Measurements from ENCODE around the gene HDAC4. TPM values are rescaled to one million over a fixed set of nuclear protein-coding genes. Genes with fewer than 3 reads are reported as not detected.
A peak's percentile ranks its signal among the peaks of the same experiment; 100 is the strongest.

HDAC4 gene
- total and polyA plus RNA-seq, 5 donors, result 7.8 to 29.1 (median 22.5) TPM

GRCh38 chr2:239381709-239382134 lies 19.1 kb downstream of the HDAC4 start:
- Histone ChIP-seq H3K4me3 (ENCODE audit: low read length) (no peak overlapping the region), H3K4me1 (ENCODE audit: control insufficient read depth, insufficient read depth, low read length) (no peaks in the 10 kb centered on the region), H3K27me3 (ENCODE audit: control insufficient read depth, insufficient read depth) (no peaks in the 10 kb centered on the region), H3K9me3 (ENCODE audit: control insufficient read depth, low read length) (no peaks in the 10 kb centered on the region), H3K27ac (ENCODE audit: low read length) (no peak overlapping the region)
- DNase-seq, result no peak
- ATAC-seq, result no peak
- intact Hi-C loops (cut with DNase I), result no loop called here
- WGBS, result 76% methylated on average over 7 of the region's 7 CpGs

DNA sequence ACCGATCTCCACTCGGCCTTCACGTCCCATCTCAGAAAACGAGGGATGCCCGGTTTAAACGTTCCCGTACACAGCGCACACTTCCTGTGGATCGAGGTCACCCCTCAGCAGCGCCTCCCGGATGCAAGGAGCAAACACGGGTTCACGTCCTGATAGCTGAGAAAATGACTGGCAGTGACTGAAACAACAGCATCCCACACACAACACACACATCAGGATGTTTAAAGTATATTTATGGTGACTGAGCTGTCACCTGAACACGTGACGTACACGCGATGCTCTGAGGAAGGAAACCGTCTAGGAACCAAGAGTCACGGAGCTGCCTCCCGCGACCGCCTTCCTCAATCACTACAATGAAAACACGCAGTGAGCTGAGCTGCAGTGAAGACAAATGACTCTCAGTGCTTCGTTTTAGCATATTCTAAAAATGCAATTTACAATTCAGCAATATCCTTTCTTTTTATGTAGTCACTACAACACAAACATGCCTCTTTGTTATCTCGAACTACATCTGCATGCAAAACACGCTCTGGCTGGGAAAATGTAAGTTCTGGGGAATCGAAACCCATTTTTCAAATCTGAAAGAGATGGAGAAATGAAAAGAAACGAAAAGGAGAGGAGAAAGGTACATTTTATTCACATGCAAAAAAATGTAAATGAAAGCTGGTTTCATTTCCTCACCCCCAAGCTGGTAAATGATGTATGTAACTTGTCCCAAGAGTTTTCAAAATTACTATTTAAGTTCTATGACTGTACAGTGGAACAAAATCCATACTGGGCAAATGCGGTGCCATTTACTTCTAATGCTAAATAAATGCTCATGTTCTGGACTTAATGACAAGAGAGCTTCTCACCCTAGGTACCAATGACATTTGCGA lies 19.8 kb downstream of the HDAC4 start:
- ATAC-seq (no peak), DNase-seq (peak in 1 of 3 donors; percentile 46)
- H3K4me1 ChIP-seq (ENCODE audit: control insufficient read depth, insufficient read depth, low read length), result no peaks in the 10 kb centered on the region
- no peaks in the 10 kb centered on the region for H3K9me3 ChIP-seq (ENCODE audit: control insufficient read depth, low read length)
- H3K27ac ChIP-seq (ENCODE audit: low read length), result no peak overlapping the region
- no peak overlapping the region for H3K4me3 ChIP-seq (ENCODE audit: low read length)
- intact Hi-C loops (cut with DNase I), result no loop called here
- WGBS, result 52% methylated on average over 30 of the region's 30 CpGs
- H3K27me3 ChIP-seq (ENCODE audit: control insufficient read depth, insufficient read depth), result no peaks in the 10 kb centered on the region

GRCh38 chr2:239379641-239380170 lies 21.1 kb downstream of the HDAC4 start:
- no peaks in the 10 kb centered on the region for H3K4me1 ChIP-seq (ENCODE audit: control insufficient read depth, insufficient read depth, low read length)
- ATAC-seq (no peak), DNase-seq (no peak)
- 91% methylated on average over 19 of the region's 19 CpGs for WGBS
- intact Hi-C loops (cut with DNase I), result no loop called here
- H3K27me3 ChIP-seq (ENCODE audit: control insufficient read depth, insufficient read depth), result no peaks in the 10 kb centered on the region
- no peak overlapping the region for H3K4me3 ChIP-seq (ENCODE audit: low read length)
- no peak overlapping the region for H3K27ac ChIP-seq (ENCODE audit: low read length)
- no peaks in the 10 kb centered on the region for H3K9me3 ChIP-seq (ENCODE audit: control insufficient read depth, low read length)

- DNase-seq, result peak in 1 of 3 donors; percentile 60
- intact Hi-C loops (cut with DNase I), result no loop called here
- no peak for ATAC-seq
- 68% methylated on average over 20 of the region's 20 CpGs for WGBS
- H3K27ac ChIP-seq (ENCODE audit: low read length), result no peak overlapping the region
- H3K27me3 ChIP-seq (ENCODE audit: control insufficient read depth, insufficient read depth), result no peaks in the 10 kb centered on the region
- no peaks in the 10 kb centered on the region for H3K9me3 ChIP-seq (ENCODE audit: control insufficient read depth, low read length)
- no peak overlapping the region for H3K4me3 ChIP-seq (ENCODE audit: low read length)
- no peaks in the 10 kb centered on the region for H3K4me1 ChIP-seq (ENCODE audit: control insufficient read depth, insufficient read depth, low read length)
These were observed 21.7 kb downstream of the HDAC4 start for GRCh38 chr2:239378918-239379640.

DNA sequence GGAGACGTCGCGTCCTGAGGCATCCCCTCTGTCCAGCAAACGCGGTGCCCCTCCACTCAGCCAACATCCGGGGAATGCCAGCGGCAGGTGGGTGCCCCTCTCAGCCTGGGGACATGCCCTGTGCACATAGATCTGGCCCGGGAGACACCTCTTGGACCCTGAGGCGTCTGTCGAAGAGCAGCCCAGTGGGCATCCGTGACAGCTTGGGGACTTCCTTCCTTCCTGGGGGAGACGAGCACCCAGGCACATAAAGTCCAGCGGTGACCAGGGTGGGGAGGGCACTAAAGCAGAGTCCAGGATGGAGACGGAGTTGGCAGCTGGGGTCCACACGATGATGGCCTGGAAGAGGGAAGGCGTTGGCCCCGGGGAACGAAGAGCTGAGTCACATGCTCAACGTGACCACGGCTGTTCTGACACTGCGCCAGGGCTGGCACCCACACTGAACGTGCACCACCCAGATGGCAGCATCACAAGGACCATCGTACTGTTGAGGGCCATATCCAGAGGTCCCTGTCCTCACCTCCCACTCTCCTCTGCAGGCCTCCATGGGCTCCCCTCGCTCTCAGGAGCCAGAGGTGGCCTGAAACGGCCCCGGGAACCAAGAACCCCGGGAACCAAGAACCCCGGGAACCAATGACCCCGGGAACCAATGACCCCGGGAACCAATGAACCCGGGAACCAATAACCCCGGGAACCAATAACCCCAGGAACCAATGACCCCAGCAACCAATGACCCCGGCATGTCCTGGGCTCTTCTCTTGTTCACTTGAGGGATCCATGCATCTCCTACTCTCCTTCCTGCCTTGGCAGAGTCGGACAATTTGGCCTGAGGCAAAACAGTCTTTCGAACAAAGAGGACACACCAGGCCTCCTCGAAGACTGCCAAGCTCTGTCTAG lies 22.6 kb downstream of the HDAC4 start:
- ATAC-seq, result no peak
- 86% methylated on average over 36 of the region's 36 CpGs for WGBS
- H3K4me3 ChIP-seq (ENCODE audit: low read length), result no peak overlapping the region
- H3K27ac ChIP-seq (ENCODE audit: low read length), result no peak overlapping the region
- intact Hi-C loops (cut with DNase I), result no loop called here
- no peaks in the 10 kb centered on the region for H3K27me3 ChIP-seq (ENCODE audit: control insufficient read depth, insufficient read depth)
- no peaks in the 10 kb centered on the region for H3K4me1 ChIP-seq (ENCODE audit: control insufficient read depth, insufficient read depth, low read length)
- H3K9me3 ChIP-seq (ENCODE audit: control insufficient read depth, low read length), result no peaks in the 10 kb centered on the region
- peak in 1 of 3 donors; percentile 61 for DNase-seq

DNA sequence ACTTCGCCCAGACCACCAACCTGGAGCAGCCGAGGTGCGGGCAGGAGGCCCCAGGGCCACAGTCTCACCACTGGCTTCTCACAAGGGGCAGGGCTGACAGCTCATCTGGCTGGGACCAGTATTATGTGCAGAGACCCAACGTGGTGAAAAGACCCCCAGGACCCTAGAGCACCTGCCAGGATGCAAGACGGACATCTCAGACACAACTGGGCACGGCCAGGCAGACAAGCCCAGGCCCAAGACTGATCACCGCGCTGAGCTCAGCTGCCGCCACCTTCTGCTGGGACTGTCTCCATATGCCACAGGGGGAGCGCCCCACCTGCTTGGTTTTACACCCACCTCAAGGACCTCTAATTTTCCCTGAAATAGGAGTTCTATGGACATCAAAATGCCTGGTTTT lies 23.2 kb downstream of the HDAC4 start:
- H3K4me3 ChIP-seq (ENCODE audit: low read length), result no peak overlapping the region
- intact Hi-C loops (cut with DNase I), result no loop called here
- WGBS, result 95% methylated on average over 10 of the region's 10 CpGs
- ATAC-seq, result no peak
- no peaks in the 10 kb centered on the region for H3K9me3 ChIP-seq (ENCODE audit: control insufficient read depth, low read length)
- H3K4me1 ChIP-seq (ENCODE audit: control insufficient read depth, insufficient read depth, low read length), result no peaks in the 10 kb centered on the region
- no peaks in the 10 kb centered on the region for H3K27me3 ChIP-seq (ENCODE audit: control insufficient read depth, insufficient read depth)
- no peak for DNase-seq
- no peak overlapping the region for H3K27ac ChIP-seq (ENCODE audit: low read length)

GRCh38 chr2:239376942-239377531 lies 23.8 kb downstream of the HDAC4 start:
- Histone ChIP-seq H3K9me3 (ENCODE audit: control insufficient read depth, low read length) (no peaks in the 10 kb centered on the region), H3K27ac (ENCODE audit: low read length) (no peak overlapping the region), H3K27me3 (ENCODE audit: control insufficient read depth, insufficient read depth) (no peaks in the 10 kb centered on the region), H3K4me3 (ENCODE audit: low read length) (no peak overlapping the region), H3K4me1 (ENCODE audit: control insufficient read depth, insufficient read depth, low read length) (no peaks in the 10 kb centered on the region)
- intact Hi-C loops (cut with DNase I), result no loop called here
- DNase-seq (no peak), ATAC-seq (no peak)
- 93% methylated on average over 21 of the region's 21 CpGs for WGBS

DNA sequence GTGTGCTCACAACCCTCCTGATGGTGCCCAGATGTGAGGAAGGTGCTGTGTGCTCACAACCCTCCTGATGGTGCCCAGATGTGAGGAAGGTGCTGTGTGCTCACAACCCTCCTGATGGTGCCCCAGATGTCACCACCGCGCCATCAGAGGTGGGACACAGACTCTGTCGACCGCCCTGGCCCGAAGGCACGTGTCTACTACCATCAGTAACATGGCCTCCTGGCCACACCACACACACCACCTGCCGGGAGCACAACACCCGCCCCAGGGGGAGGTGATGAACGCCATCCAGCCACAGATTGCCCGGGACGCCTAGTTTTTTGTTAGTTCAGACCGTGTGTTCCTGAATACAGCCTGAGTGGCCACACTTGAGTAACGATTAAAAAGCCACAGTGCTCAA lies 24.5 kb downstream of the HDAC4 start:
- 91% methylated on average over 13 of the region's 13 CpGs for WGBS
- no peaks in the 10 kb centered on the region for H3K27me3 ChIP-seq (ENCODE audit: control insufficient read depth, insufficient read depth)
- DNase-seq (peak in 1 of 3 donors; percentile 44), ATAC-seq (no peak)
- no peaks in the 10 kb centered on the region for H3K9me3 ChIP-seq (ENCODE audit: control insufficient read depth, low read length)
- no peaks in the 10 kb centered on the region for H3K4me1 ChIP-seq (ENCODE audit: control insufficient read depth, insufficient read depth, low read length)
- no peak overlapping the region for H3K4me3 ChIP-seq (ENCODE audit: low read length)
- intact Hi-C loops (cut with DNase I), result no loop called here
- H3K27ac ChIP-seq (ENCODE audit: low read length), result no peak overlapping the region

GRCh38 chr2:239375278-239376061 lies 25.4 kb downstream of the HDAC4 start:
- intact Hi-C loops (cut with DNase I), result no loop called here
- DNase-seq, result peak in 1 of 3 donors; percentile 44

DNA sequence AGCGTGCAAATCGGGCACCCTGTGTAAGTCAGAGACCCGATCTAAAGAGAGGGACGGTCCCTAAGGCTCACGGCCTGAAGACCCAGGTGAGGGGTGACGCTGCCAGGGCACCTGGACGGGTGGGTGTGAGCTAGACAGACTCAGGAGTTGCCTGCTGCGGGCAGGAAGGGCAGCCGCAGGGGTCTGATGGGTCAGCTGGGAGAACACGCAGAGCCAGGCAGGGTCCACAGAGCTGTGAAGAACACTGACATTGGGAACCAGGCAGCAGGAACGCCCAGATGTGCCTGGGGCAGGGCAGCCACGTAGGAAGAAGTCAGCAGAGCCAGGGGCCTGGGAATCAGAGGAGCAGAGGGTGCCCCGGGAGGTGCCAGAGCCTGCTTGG lies 25.9 kb downstream of the HDAC4 start:
- DNase-seq (peak in 1 of 3 donors; percentile 41), ATAC-seq (no peak)
- H3K4me3 ChIP-seq (ENCODE audit: low read length), result no peak overlapping the region
- H3K27ac ChIP-seq (ENCODE audit: low read length), result no peak overlapping the region
- intact Hi-C loops (cut with DNase I), result no loop called here
- no peaks in the 10 kb centered on the region for H3K9me3 ChIP-seq (ENCODE audit: control insufficient read depth, low read length)
- no peaks in the 10 kb centered on the region for H3K27me3 ChIP-seq (ENCODE audit: control insufficient read depth, insufficient read depth)
- no peaks in the 10 kb centered on the region for H3K4me1 ChIP-seq (ENCODE audit: control insufficient read depth, insufficient read depth, low read length)
- WGBS, result 96% methylated on average over 13 of the region's 13 CpGs

More at GRCh38 chr2:239375278-239376061, 25.4 kb downstream of the HDAC4 start:
- H3K27me3 ChIP-seq (ENCODE audit: control insufficient read depth, insufficient read depth), result no peaks in the 10 kb centered on the region
- peak; percentile 14 to 20 for ATAC-seq
- H3K4me3 ChIP-seq (ENCODE audit: low read length), result no peak overlapping the region
- H3K4me1 ChIP-seq (ENCODE audit: control insufficient read depth, insufficient read depth, low read length), result no peaks in the 10 kb centered on the region
- H3K27ac ChIP-seq (ENCODE audit: low read length), result no peak overlapping the region
- WGBS, result 85% methylated on average over 31 of the region's 31 CpGs
- H3K9me3 ChIP-seq (ENCODE audit: control insufficient read depth, low read length), result no peaks in the 10 kb centered on the region

Measured in right cardiac atrium (tissue), 5 donors.